Activated T-cell treated with anti-CD3 and anti-CD28 coated beads, Interleukin-2, amount 50 U/mL, for 72 hours (primary cell): ENCODE results near the gene IFNA21. TPM values are rescaled to one million over a fixed set of nuclear protein-coding genes. Genes with fewer than 3 reads are reported as not detected.
"Not testable (repeated sequence)": the region's sequence is repeated elsewhere in the genome, so short reads cannot be mapped to it uniquely, and the experiment has no call there.

Experiments used
- ATAC-seq, 2 donors: fragments of 150-1000 bp; cut with Tn5 transposase; replicated peaks in 1 of 2; 2 replicates each; pipeline ENCODE4 v1.10.0; 2021; ENCODE audit warnings: moderate library complexity in 2 of 2, mild to moderate bottlenecking in 1 of 2
- DNase-seq, 2 donors: peaks; one replicate each; pipeline ENCODE4 v3.0.0; 2021 to 2022; ENCODE audit warnings: mixed read lengths in 1 of 2
- H3K27ac Mint-ChIP-seq: one replicate; pipeline ENCODE4 v1.8.0; 2022; ENCODE audit warnings: mild to moderate bottlenecking, moderate library complexity, mixed read lengths
- H3K27me3 Mint-ChIP-seq: one replicate; pipeline ENCODE4 v1.8.0; 2022; ENCODE audit warnings: low read depth, mixed read lengths
- H3K36me3 Mint-ChIP-seq, 2 donors: one replicate each; pipeline ENCODE4 v1.8.0; 2022; ENCODE audit warnings: mixed read lengths in 2 of 2, mild to moderate bottlenecking in 1 of 2; ENCODE audit not compliant: insufficient read depth in 2 of 2
- H3K4me1 Mint-ChIP-seq: one replicate; pipeline ENCODE4 v1.8.0; 2022; ENCODE audit warnings: low read depth, mixed read lengths
- H3K4me3 Mint-ChIP-seq, 2 donors: one replicate each; pipeline ENCODE4 v1.8.0; 2022; ENCODE audit warnings: mild to moderate bottlenecking in 2 of 2, mixed read lengths in 2 of 2, moderate library complexity in 2 of 2
- H3K9me3 Mint-ChIP-seq, 2 donors: one replicate each; pipeline ENCODE4 v1.8.0; 2022; ENCODE audit warnings: mixed read lengths in 2 of 2
- total RNA-seq, 2 donors: library from RNA; stranded (reverse); gene quantifications; one replicate each; pipeline ENCODE4 v1.2.3, GENCODE V29; 2022

IFNA21 gene
- not detected for total RNA-seq

GRCh38 chr9:21166560-21166959 lies at the start of gene IFNA21:
TSS of gene IFNA21 (minus strand) at chr9:21166660. CDS start at chr9:21166612, 48 bp downstream.
- ATAC-seq, H3K36me3 Mint-ChIP-seq, H3K27me3 Mint-ChIP-seq, DNase-seq, H3K27ac Mint-ChIP-seq, H3K9me3 Mint-ChIP-seq, H3K4me3 Mint-ChIP-seq, H3K4me1 Mint-ChIP-seq: not testable (repeated sequence)

- H3K36me3 Mint-ChIP-seq, H3K27ac Mint-ChIP-seq, H3K9me3 Mint-ChIP-seq, H3K4me1 Mint-ChIP-seq, DNase-seq: not testable (repeated sequence)
- Mint-ChIP-seq H3K4me3 (peak overlapping the region; percentile 27 to 72), H3K27me3 (peaks cover 13% of the 10 kb centered on the region)
- peak; percentile 54 to 60 for ATAC-seq
Measured at GRCh38 chr9:21213411-21214326, 47.2 kb upstream of the IFNA21 start.

- H3K27ac Mint-ChIP-seq, H3K9me3 Mint-ChIP-seq: not testable (repeated sequence)
Measured at GRCh38 chr9:21212160-21212559, 45.7 kb upstream of the IFNA21 start.

GRCh38 chr9:21210782-21211181 lies 44.3 kb upstream of the IFNA21 start:
- ATAC-seq, H3K27ac Mint-ChIP-seq, DNase-seq, H3K4me3 Mint-ChIP-seq, H3K36me3 Mint-ChIP-seq, H3K27me3 Mint-ChIP-seq, H3K9me3 Mint-ChIP-seq, H3K4me1 Mint-ChIP-seq: not testable (repeated sequence)

More at GRCh38 chr9:21212160-21212559, 45.7 kb upstream of the IFNA21 start:
- H3K27me3 Mint-ChIP-seq, H3K36me3 Mint-ChIP-seq, ATAC-seq, H3K4me3 Mint-ChIP-seq, H3K4me1 Mint-ChIP-seq, DNase-seq: not testable (repeated sequence)

- peaks cover 10% of the 10 kb centered on the region for H3K4me1 Mint-ChIP-seq
- no peaks in the 10 kb centered on the region for H3K9me3 Mint-ChIP-seq
- no peaks in the 10 kb centered on the region for H3K36me3 Mint-ChIP-seq
- peaks cover 7% of the 10 kb centered on the region for H3K27me3 Mint-ChIP-seq
- ATAC-seq = no peak
- no peak overlapping the region for H3K27ac Mint-ChIP-seq
- no peak for DNase-seq
- H3K4me3 Mint-ChIP-seq = no peak overlapping the region
Measured at GRCh38 chr9:21210311-21210710, 43.9 kb upstream of the IFNA21 start.

GRCh38 chr9:21207043-21207442 lies 40.6 kb upstream of the IFNA21 start, which contains the start of gene IFNA10:
TSS of gene IFNA10 (minus strand) at chr9:21207143. CDS start at chr9:21207097, 46 bp downstream.
- not testable (repeated sequence) for H3K4me3 Mint-ChIP-seq, ATAC-seq, H3K27me3 Mint-ChIP-seq, DNase-seq, H3K27ac Mint-ChIP-seq, H3K36me3 Mint-ChIP-seq, H3K9me3 Mint-ChIP-seq
- peaks cover 12% of the 10 kb centered on the region for H3K4me1 Mint-ChIP-seq

GRCh38 chr9:21205204-21205603 lies 38.7 kb upstream of the IFNA21 start:
- Mint-ChIP-seq H3K9me3 (peaks cover 0 to 2% of the 10 kb centered on the region in 2 donors), H3K27me3 (peaks cover 13% of the 10 kb centered on the region), H3K4me1 (peaks cover 20% of the 10 kb centered on the region)

GRCh38 chr9:21202105-21202504 lies 35.6 kb upstream of the IFNA21 start, which contains the start of gene IFNA7:
TSS of gene IFNA7 (minus strand) at chr9:21202205. CDS start at chr9:21202165, 40 bp downstream.
- Mint-ChIP-seq H3K4me1 (peaks cover 20% of the 10 kb centered on the region), H3K27me3 (peaks cover 13% of the 10 kb centered on the region)
- H3K4me3 Mint-ChIP-seq, ATAC-seq, H3K27ac Mint-ChIP-seq, H3K9me3 Mint-ChIP-seq, DNase-seq, H3K36me3 Mint-ChIP-seq: not testable (repeated sequence)

More at GRCh38 chr9:21205204-21205603, 38.7 kb upstream of the IFNA21 start:
- H3K36me3 Mint-ChIP-seq = peaks cover 0 to 3% of the 10 kb centered on the region in 2 donors
- no peak overlapping the region for H3K4me3 Mint-ChIP-seq
- no peak for DNase-seq
- no peak overlapping the region for H3K27ac Mint-ChIP-seq
- peak; percentile 70 to 91 for ATAC-seq

GRCh38 chr9:21194867-21195776 lies 28.7 kb upstream of the IFNA21 start:
- H3K9me3 Mint-ChIP-seq, H3K27me3 Mint-ChIP-seq, H3K27ac Mint-ChIP-seq, H3K4me1 Mint-ChIP-seq, H3K36me3 Mint-ChIP-seq: not testable (repeated sequence)
- DNase-seq (peak; percentile 30 to 53), ATAC-seq (peak; percentile 85 to 90)
- H3K4me3 Mint-ChIP-seq = peak overlapping the region; percentile 55 to 72

GRCh38 chr9:21187487-21187886 lies 21.0 kb upstream of the IFNA21 start, which contains the start of gene IFNA4:
TSS of gene IFNA4 (minus strand) at chr9:21187587. CDS start at chr9:21187531, 56 bp downstream.
- H3K4me3 Mint-ChIP-seq, H3K4me1 Mint-ChIP-seq, H3K27ac Mint-ChIP-seq, DNase-seq, H3K36me3 Mint-ChIP-seq, ATAC-seq, H3K9me3 Mint-ChIP-seq, H3K27me3 Mint-ChIP-seq: not testable (repeated sequence)

- not testable (repeated sequence) for H3K27me3 Mint-ChIP-seq, H3K9me3 Mint-ChIP-seq, H3K4me1 Mint-ChIP-seq, H3K36me3 Mint-ChIP-seq
- Mint-ChIP-seq H3K4me3 (peak overlapping the region in 1 of 2 donors; percentile 14), H3K27ac (peak overlapping the region; percentile 41)
- DNase-seq (peak; percentile 7 to 15), ATAC-seq (peak; percentile 76 to 79)
Measured at GRCh38 chr9:21182810-21183736, 16.6 kb upstream of the IFNA21 start.

GRCh38 chr9:21174671-21175070 lies 8.2 kb upstream of the IFNA21 start:
- no peak for ATAC-seq
- Mint-ChIP-seq H3K9me3 (no peaks in the 10 kb centered on the region), H3K27me3 (peaks cover 7% of the 10 kb centered on the region), H3K4me1 (no peaks in the 10 kb centered on the region), H3K36me3 (no peaks in the 10 kb centered on the region), H3K4me3 (no peak overlapping the region), H3K27ac (no peak overlapping the region)
- DNase-seq = no peak
